Panc1 (cell line): ENCODE measurements around the gene WFIKKN1. TPM values are rescaled to one million over a fixed set of nuclear protein-coding genes. Genes with fewer than 3 reads are reported as not detected.

Experiments used
- ATAC-seq: fragments of 200-7000 bp; cut with Tn5 transposase; 2 replicates; pipeline ENCODE4 v1.9.1; 2020; ENCODE audit warnings: mild to moderate bottlenecking, moderate library complexity
- BruUV-seq: library from RNA; stranded (reverse); fragments of 400-500 nt; replicated peaks from 2 replicates; lab custom pipeline; 2021; lab: Mats Ljungman, UMichigan
- CTCF ChIA-PET: fragments of 300-600 bp; sonication (Branson Sonifier 250); formaldehyde crosslinking; loops from one replicate; lab custom pipeline; 2022; ENCODE audit warnings: antibody characterized with exemption; lab: Charles Lee
- POLR2A ChIA-PET: fragments of 300-600 bp; sonication (Branson Sonifier 250); formaldehyde crosslinking; loops from one replicate; lab custom pipeline; 2022; ENCODE audit warnings: antibody characterized with exemption; lab: Charles Lee
- DNase-seq: peaks from one replicate; pipeline ENCODE4 v3.0.0-alpha.2; 2010; ENCODE audit warnings: low read depth, low spot score
- H3K27ac ChIP-seq: 2 replicates; pipeline ENCODE4 v1.5.1; 2011; ENCODE audit warnings: mild to moderate bottlenecking, low read length, inconsistent platforms
- H3K27me3 ChIP-seq: fragments of 200-500 bp; sonication (Bioruptor generic); 2 replicates; pipeline ENCODE4 v1.6.0; 2014; ENCODE audit warnings: low read length, inconsistent platforms; ENCODE audit not compliant: control insufficient read depth, insufficient read depth
- H3K36me3 ChIP-seq: fragments of 200-500 bp; sonication (Bioruptor generic); 2 replicates; pipeline ENCODE4 v1.5.1; 2014; ENCODE audit warnings: inconsistent platforms, mild to moderate bottlenecking, low read length, moderate library complexity; ENCODE audit not compliant: control insufficient read depth, insufficient read depth
- H3K4me1 ChIP-seq: 2 replicates; pipeline ENCODE4 v1.5.1; 2011; ENCODE audit warnings: inconsistent platforms, mild to moderate bottlenecking, low read length, moderate library complexity; ENCODE audit not compliant: control insufficient read depth, insufficient read depth
- H3K4me3 ChIP-seq, 2 experiments: 2 replicates each; pipeline ENCODE4 v1.5.1; 2011 to 2012; ENCODE audit warnings: low read depth in 2 of 2, low read length in 2 of 2, mild to moderate bottlenecking in 2 of 2, inconsistent platforms in 1 of 2, moderate library complexity in 1 of 2
- H3K9me3 ChIP-seq: fragments of 200-500 bp; sonication (Bioruptor generic); 2 replicates; pipeline ENCODE4 v1.5.1; 2014; ENCODE audit warnings: low read depth, mild to moderate bottlenecking, inconsistent platforms, low read length, moderate library complexity; ENCODE audit not compliant: control insufficient read depth, insufficient read depth
- POLR2AphosphoS5 ChIP-seq: IDR thresholded peaks from 2 replicates; pipeline ENCODE4 v1.6.1; 2012; ENCODE audit warnings: mild to moderate bottlenecking, low read depth, low read length, moderate library complexity
- REST ChIP-seq, 2 experiments: IDR thresholded peaks; 2 replicates each; pipeline ENCODE4 v1.6.1; 2011 to 2012; ENCODE audit warnings: low read depth in 2 of 2, control low read depth in 1 of 2, low read length in 1 of 2, mild to moderate bottlenecking in 1 of 2, moderate library complexity in 1 of 2; ENCODE audit not compliant: insufficient read depth in 1 of 2
- SIN3A ChIP-seq: IDR thresholded peaks from 2 replicates; pipeline ENCODE4 v1.6.1; 2012; ENCODE audit warnings: low read depth, mild to moderate bottlenecking, low read length, moderate library complexity, borderline replicate concordance; ENCODE audit not compliant: insufficient read depth
- TCF7L2 ChIP-seq: IDR thresholded peaks from 2 replicates; pipeline ENCODE4 v1.6.1; 2011; ENCODE audit warnings: mild to moderate bottlenecking, low read depth, low read length, inconsistent platforms
- in situ Hi-C: cut with HindIII; loops from 2 replicates; pipeline ENCODE4 v1.10.0; 2016; ENCODE audit warnings: low sequenced_read_pairs, low pct_unique_long_range_greater_than_20kb
- intact Hi-C: fragments of 100-400 bp; cut with micrococcal nuclease; formaldehyde crosslinking; loops from one replicate; pipeline ENCODE4 v1.10.0; 2022; ENCODE audit not compliant: unreplicated experiment
- total RNA-seq: library from RNA; stranded (reverse); gene quantifications from one replicate; pipeline ENCODE4 v1.2.1, GENCODE V29; 2021; ENCODE audit not compliant: unreplicated experiment
- TF ChIP-seq, protein P1 (sequence below): fragments of 450-650 bp; IDR thresholded peaks from 2 replicates; pipeline ENCODE4 v1.5.1; 2017; ENCODE audit warnings: mild to moderate bottlenecking

WFIKKN1 gene
- total RNA-seq, 1 experiment from 2014 or later = 2.0 TPM

GRCh38 chr16:658679-659571 lies 28.1 kb downstream of the WFIKKN1 start:
- ChIA-PET POLR2A (interaction anchor here (1.3 kb wide), 1 partner anchor 9 kb away, joined by 4 read pairs; the partner anchor contains the start of gene WDR90), CTCF (no interaction called here)
- Histone ChIP-seq H3K4me3 (no peak overlapping the region), H3K27me3 (no peaks in the 10 kb centered on the region), H3K9me3 (no peaks in the 10 kb centered on the region), H3K4me1 (peaks cover 15% of the 10 kb centered on the region), H3K27ac (no peak overlapping the region; the same call in 1 of the 2 replicates), H3K36me3 (no peaks in the 10 kb centered on the region)
- DNase-seq (no peak), ATAC-seq (no peak)
- BruUV-seq = no TSS peak
- no peak for TF ChIP-seq SIN3A
- TF ChIP-seq, protein P1, sequence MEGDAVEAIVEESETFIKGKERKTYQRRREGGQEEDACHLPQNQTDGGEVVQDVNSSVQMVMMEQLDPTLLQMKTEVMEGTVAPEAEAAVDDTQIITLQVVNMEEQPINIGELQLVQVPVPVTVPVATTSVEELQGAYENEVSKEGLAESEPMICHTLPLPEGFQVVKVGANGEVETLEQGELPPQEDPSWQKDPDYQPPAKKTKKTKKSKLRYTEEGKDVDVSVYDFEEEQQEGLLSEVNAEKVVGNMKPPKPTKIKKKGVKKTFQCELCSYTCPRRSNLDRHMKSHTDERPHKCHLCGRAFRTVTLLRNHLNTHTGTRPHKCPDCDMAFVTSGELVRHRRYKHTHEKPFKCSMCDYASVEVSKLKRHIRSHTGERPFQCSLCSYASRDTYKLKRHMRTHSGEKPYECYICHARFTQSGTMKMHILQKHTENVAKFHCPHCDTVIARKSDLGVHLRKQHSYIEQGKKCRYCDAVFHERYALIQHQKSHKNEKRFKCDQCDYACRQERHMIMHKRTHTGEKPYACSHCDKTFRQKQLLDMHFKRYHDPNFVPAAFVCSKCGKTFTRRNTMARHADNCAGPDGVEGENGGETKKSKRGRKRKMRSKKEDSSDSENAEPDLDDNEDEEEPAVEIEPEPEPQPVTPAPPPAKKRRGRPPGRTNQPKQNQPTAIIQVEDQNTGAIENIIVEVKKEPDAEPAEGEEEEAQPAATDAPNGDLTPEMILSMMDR = no peak; the same call in 1 of the 2 replicates
- no peak for TF ChIP-seq POLR2AphosphoS5
- no peak for TF ChIP-seq TCF7L2
- no peak for TF ChIP-seq REST (IDR thresholded peaks at IDR 0.05; ENCODE audit: insufficient read depth in 1 of 2, low read depth in 2 of 2, low read length in 1 of 2)
- in situ Hi-C loops = no loop called here
- intact Hi-C loops = no loop called here

GRCh38 chr16:659618-660017 lies 28.8 kb downstream of the WFIKKN1 start:
- Histone ChIP-seq H3K27me3 (no peaks in the 10 kb centered on the region), H3K4me1 (peaks cover 15% of the 10 kb centered on the region), H3K36me3 (no peaks in the 10 kb centered on the region), H3K4me3 (no peak overlapping the region; a peak in 1 of 4 replicates), H3K27ac (peak overlapping the region; percentile 87), H3K9me3 (no peaks in the 10 kb centered on the region)
- ATAC-seq = no peak
- DNase-seq = no peak
- intact Hi-C loops = no loop called here
- CTCF ChIA-PET = no interaction called here
- BruUV-seq = no TSS peak
- in situ Hi-C loops = no loop called here
- POLR2A ChIA-PET = interaction anchor here (1.3 kb wide), 1 partner anchor 10 kb away, joined by 4 read pairs; the partner anchor contains the start of gene WDR90
- no peak for TF ChIP-seq TCF7L2
- TF ChIP-seq POLR2AphosphoS5 = no peak
- TF ChIP-seq REST (IDR thresholded peaks at IDR 0.05; ENCODE audit: insufficient read depth in 1 of 2, low read depth in 2 of 2, low read length in 1 of 2) = no peak
- TF ChIP-seq, protein P1 = 0 out of 2 replicates have a peak, but pooled peaks have one; percentile 29
